Hepatocyte (in vitro differentiated cells): ENCODE data around the gene CMIP.

Source experiments
- EZH2phosphoT487 ChIP-seq: fragments of 200-600 bp; sonication (generic); IDR thresholded peaks from one replicate; pipeline ENCODE4 v1.6.1; 2018; ENCODE audit warnings: antibody characterized with exemption, mild to moderate bottlenecking, low read depth, moderate library complexity; ENCODE audit not compliant: unreplicated experiment, severe bottlenecking
- TF ChIP-seq, protein P1 (sequence below): fragments of 200-600 bp; sonication (generic); IDR thresholded peaks from 2 replicates; pipeline ENCODE4 v1.5.1; 2016; ENCODE audit warnings: antibody characterized with exemption, mild to moderate bottlenecking; ENCODE audit not compliant: poor library complexity

DNA sequence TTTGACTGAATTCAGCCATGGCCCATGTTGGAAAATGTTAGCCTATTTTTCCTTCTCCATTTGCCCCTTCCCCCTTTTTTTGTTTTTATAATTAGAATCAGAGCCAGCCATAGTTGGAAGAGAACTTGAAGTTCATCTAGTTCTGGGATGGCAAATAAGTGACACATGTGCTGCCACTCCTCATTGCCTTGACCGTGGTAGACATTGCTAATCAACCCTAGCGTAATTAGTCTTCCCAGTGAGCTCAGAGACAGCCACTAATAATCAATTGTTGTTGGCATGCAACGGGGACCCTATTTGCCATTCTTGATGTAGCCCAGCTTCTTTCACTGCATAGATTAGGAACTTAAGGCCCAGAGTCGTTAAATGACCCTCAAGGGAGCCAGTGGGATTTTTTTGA lies 16.6 kb downstream of the CMIP start:
- TF ChIP-seq, protein P1, sequence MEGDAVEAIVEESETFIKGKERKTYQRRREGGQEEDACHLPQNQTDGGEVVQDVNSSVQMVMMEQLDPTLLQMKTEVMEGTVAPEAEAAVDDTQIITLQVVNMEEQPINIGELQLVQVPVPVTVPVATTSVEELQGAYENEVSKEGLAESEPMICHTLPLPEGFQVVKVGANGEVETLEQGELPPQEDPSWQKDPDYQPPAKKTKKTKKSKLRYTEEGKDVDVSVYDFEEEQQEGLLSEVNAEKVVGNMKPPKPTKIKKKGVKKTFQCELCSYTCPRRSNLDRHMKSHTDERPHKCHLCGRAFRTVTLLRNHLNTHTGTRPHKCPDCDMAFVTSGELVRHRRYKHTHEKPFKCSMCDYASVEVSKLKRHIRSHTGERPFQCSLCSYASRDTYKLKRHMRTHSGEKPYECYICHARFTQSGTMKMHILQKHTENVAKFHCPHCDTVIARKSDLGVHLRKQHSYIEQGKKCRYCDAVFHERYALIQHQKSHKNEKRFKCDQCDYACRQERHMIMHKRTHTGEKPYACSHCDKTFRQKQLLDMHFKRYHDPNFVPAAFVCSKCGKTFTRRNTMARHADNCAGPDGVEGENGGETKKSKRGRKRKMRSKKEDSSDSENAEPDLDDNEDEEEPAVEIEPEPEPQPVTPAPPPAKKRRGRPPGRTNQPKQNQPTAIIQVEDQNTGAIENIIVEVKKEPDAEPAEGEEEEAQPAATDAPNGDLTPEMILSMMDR: no peak
- no peak for TF ChIP-seq EZH2phosphoT487
